AG04449 (cell line): ENCODE measurements around the gene PPP1R27.

Experiments
- CTCF ChIA-PET: fragments of 350-600 bp; formaldehyde crosslinking; extraction: SDS; loops from one replicate; lab custom pipeline; 2021; ENCODE audit warnings: antibody characterized with exemption; lab: Yijun Ruan, JAX
- POLR2A ChIA-PET: fragments of 400-600, 350-600 bp; formaldehyde crosslinking; extraction: SDS; loops from one replicate; lab custom pipeline; 2020; ENCODE audit warnings: antibody characterized with exemption, inconsistent platforms; lab: Yijun Ruan, JAX
- DNase-seq: peaks from one replicate; pipeline ENCODE4 v3.0.0-alpha.2; 2010; ENCODE audit warnings: low read depth, low spot score
- H3K4me3 ChIP-seq: 2 replicates; pipeline ENCODE4 v1.5.1; 2011; ENCODE audit warnings: low read depth, mild to moderate bottlenecking, control low read depth, low read length
- CTCF ChIP-seq: IDR thresholded peaks from one replicate; pipeline ENCODE4 v1.5.1; 2011; ENCODE audit warnings: mild to moderate bottlenecking, moderate library complexity, low read length, control low read depth, inconsistent platforms; ENCODE audit not compliant: insufficient read depth; ENCODE audit errors: missing control alignments

The PPP1R27 gene

DNA sequence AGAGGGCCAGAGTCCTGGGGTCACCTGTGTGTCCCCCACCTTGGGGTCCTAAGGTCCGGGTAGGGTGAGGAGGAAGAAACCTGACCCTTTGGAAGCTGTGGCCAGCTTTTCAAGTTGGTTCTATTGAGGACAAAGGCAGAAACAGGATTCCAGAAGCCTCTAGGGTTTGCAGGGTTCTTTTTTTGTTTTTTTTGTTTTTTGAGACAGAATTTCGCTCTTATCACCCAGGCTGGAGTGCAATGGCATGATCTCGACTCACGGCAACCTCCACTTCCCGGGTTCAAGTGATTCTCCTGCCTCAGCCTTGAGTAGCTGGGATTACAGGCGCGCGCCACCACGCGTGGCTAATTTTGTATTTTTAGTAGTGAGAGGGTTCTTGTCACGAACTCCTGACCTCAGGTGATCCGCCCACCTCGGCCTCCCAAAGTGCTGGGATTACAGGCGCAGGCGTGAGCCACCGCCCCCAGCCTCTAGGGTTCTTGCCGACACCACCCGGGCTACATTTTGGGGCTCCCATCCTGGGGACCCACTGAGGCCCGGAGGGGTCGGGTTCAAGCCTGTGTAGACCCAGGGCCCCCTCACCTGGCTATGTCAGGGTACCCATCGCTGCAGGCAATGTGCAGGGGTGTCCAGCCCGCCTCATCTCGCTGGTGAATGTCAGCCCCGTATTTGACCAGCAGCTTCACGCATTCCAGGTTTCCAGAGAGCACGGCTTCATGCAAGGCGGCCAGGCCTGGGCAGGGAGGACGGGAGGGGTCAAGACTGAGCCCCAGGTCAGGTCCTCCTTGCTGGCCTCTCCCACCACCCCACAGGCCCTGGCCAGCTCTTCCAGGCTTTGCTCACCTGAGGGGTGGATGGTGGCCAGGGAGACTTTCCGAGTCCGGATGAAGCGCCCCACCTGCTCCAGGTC lies 674 bp downstream of the PPP1R27 start:
- TF ChIP-seq CTCF = no peak
- ChIA-PET CTCF (interaction anchor here (1.1 to 2.0 kb wide), 2 partner anchors 9 to 10 kb away, joined by 3 to 9 read pairs; no protein-coding TSS in a partner anchor), POLR2A (interaction anchor here (0.5 to 1.5 kb wide), 5 partner anchors 8 to 130 kb away, joined by 3 to 6 read pairs (median 3); partner anchors contain the start of gene ARHGDIA)
- no peak for DNase-seq
- H3K4me3 ChIP-seq = peak overlapping the region; percentile 85

GRCh38 chr17:81833160-81833920 lies 1.5 kb downstream of the PPP1R27 start, which contains the start of gene MCRIP1:
Gene MCRIP1, minus strand, starts transcription at chr17:81833291. Its CDS starts 8,785 bp downstream, at chr17:81824506.
- POLR2A ChIA-PET = interaction anchor here (0.5 to 1.5 kb wide), 8 partner anchors 9 to 129 kb away, joined by 3 to 6 read pairs (median 4); partner anchors contain the start of gene ARHGDIA
- DNase-seq = peak; percentile 38
- no peak for TF ChIP-seq CTCF
- H3K4me3 ChIP-seq = peak within 1 kb of the TSS; percentile 85
- CTCF ChIA-PET = interaction anchor here (1.1 to 2.0 kb wide), 2 partner anchors 9 to 11 kb away, joined by 3 to 9 read pairs; no protein-coding TSS in a partner anchor

DNA sequence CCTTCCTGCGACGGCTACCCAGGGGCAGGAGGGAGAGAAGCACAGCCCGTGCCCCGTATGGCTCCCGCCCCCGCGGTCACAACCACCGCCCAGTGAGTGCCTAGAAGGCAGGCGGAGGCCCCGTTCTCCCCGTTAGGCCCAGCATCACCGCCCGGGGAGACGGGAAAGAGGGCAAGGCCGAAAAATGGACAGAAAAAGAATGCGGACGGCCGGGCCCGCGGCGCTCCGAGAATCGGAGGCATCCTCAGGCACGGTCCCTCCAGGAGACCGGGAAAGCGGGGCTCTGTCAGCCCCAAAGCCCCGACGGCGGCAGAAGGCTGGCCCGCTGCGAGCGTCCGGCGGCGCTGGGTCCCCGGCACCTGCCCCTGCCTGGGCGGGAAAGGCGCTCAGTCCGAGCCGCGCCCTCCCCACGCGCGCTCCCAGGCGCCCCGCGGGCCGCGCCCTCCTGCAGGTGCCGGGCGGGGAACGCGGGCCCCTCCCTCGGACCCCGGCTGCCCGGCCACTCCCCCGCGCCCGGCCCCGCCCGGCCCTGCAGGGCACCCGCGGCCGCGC lies 2.2 kb downstream of the PPP1R27 start:
- TF ChIP-seq CTCF = no peak
- ChIA-PET POLR2A (interaction anchor here (0.8 to 1.5 kb wide), 8 partner anchors 9 to 119 kb away, joined by 3 to 6 read pairs (median 4); partner anchors contain the start of genes ARHGDIA and P4HB), CTCF (no interaction called here)
- no peak for DNase-seq
- H3K4me3 ChIP-seq = peak overlapping the region; percentile 85

- TF ChIP-seq CTCF = no peak
- ChIA-PET POLR2A (interaction anchor here (1.3 kb wide), 1 partner anchor 29 kb away, joined by 3 read pairs; the partner anchor contains the start of gene P4HB), CTCF (no interaction called here)
- H3K4me3 ChIP-seq = peak overlapping the region; percentile 85
- no peak for DNase-seq
Observed at GRCh38 chr17:81831957-81832607, 2.8 kb downstream of the PPP1R27 start.

DNA sequence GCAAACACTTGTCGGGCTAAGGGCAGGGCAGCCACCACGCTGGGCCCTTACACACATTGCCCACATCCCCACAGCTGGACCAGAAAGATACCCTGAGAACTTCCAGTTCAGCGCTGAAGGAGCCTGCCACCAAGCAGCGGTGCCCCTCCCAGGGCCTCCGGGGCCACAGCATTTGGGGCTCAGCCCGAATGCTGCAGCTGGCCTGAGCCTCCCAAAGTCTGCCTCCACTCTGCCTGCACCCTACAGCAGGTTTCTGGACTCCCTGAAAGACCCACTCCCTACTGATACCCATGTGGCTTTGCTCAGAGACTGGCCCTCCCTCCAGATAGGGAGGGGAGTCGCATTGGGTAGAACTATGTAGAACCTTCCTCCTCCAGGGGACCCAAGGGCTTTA lies 3.3 kb downstream of the PPP1R27 start:
- H3K4me3 ChIP-seq = peak overlapping the region; percentile 85
- no peak for DNase-seq
- POLR2A ChIA-PET = interaction anchor here (1.3 kb wide), 1 partner anchor 29 kb away, joined by 3 read pairs; the partner anchor contains the start of gene P4HB
- CTCF ChIA-PET = no interaction called here
- TF ChIP-seq CTCF = no peak
